HG02623 (cell line): ENCODE data around the gene PDE4B.

Experiments used
- ATAC-seq: cut with Tn5 transposase; IDR thresholded peaks from one replicate; pipeline ENCODE4 v1.9.1; 2021; ENCODE audit warnings: moderate library complexity; ENCODE audit not compliant: unreplicated experiment

Gene PDE4B

DNA sequence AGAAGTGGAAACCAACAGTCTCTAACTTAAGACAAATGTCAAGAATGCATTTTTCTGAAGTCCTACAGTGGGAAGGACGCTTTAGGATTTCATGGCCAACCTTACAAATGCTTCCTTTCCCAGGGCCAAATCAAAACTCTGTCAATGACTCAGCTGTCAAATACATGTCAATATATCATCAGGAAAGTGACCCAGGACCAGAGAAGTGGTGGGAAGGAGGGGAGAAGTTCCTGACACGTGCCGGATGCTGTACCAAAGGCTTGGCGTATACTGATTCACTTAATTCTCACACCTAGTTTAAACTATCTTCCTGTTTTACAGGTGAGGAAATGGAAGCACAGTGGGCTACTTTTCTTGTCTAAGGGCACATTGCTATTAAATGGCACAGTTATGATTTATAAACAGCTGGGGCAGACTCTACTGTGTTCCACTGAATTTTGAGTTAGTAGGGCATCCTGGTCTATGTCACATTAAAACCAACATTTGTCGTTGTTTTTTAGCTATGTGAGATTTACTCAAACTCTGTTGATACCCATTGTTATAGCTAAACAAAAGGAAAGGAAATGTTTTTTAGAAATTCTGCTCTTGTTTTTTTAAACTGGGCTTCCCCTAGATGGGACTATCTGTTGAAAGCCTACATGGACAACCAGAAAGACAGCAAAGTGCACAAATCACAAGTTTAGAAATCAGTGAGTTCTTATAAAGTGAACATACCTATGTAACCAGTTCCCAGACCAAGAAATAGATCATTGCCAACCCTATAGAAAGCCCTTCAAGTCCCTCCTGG, 533.1 kb downstream of the PDE4B start:
- ATAC-seq: no peak

DNA sequence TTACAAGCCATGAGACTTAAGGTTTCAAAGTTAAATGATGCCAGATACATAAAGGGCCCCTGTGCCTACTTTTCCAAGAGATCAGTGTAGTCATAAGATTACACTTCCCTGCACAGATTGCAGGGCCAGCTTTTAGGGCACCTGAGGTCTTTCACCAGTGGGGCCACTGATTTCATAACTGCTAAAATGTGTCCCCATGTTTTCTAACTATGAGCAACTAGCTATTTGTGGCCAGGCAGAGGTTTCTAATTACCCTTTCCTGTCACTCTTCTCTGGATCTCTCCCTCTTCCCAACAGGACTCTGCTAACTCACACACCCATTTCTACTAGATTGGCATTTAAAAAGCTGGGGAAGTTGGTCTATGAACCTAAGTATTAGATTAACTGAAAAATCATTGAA, 534.2 kb downstream of the PDE4B start:
- ATAC-seq: no peak

DNA sequence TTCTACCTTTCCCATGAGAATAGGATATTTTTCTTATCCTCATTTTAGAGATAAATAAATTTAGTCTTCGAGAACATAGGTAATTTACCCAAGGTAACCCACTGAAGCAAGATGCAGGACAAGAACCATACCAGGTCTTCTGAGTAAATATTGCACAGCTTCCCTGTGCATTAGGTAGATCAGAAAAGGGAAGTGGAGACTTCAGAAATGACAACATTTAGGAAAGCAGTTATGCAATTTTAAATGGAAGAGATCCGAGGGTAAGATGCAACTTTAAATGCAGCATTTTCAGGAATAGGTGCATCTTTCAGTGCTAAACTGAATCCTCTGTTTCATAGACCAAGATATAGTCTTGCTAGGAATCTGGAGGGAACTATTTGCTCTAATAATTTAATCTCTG, 534.9 kb downstream of the PDE4B start:
- peak; percentile 28 for ATAC-seq

DNA sequence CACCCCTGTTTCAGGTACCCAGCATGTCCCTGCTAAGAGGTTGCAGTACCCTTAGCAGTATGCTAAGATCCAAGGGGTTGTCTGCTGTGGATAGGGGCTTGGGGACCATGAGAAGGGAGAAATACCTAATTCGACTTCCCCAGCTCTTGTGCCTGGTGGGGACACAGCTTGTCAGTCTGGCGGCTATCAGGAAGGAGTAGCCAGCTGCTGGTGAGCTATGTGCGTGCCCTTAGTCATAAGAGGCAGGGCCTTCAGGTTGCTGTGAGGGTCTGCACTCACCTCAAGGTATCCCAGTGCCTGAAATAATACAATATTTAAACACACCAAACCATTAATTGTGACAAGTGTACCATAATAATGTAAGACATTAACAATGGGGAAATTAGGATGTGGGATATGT, 536.2 kb downstream of the PDE4B start:
- no peak for ATAC-seq

DNA sequence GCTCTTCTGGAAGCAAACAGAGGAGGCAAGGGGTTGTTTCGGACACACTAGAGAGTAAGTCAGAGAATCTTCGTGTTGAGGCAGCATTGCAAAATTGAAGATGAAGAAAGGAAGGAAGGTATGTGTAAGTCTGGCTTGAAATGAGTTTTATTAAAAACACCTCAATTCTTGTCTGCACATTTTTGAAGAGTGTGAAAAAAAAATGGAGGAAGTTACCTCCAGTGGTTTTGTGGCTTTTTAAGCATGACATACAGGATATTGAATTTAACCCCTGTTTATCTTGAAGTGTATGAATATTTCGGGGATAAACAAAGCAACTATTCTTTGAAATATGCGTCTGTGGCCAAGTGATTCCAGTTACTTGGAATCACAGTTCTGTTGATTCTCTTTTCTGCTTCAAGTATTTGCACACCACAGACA, 538.0 kb downstream of the PDE4B start:
- ATAC-seq: no peak

DNA sequence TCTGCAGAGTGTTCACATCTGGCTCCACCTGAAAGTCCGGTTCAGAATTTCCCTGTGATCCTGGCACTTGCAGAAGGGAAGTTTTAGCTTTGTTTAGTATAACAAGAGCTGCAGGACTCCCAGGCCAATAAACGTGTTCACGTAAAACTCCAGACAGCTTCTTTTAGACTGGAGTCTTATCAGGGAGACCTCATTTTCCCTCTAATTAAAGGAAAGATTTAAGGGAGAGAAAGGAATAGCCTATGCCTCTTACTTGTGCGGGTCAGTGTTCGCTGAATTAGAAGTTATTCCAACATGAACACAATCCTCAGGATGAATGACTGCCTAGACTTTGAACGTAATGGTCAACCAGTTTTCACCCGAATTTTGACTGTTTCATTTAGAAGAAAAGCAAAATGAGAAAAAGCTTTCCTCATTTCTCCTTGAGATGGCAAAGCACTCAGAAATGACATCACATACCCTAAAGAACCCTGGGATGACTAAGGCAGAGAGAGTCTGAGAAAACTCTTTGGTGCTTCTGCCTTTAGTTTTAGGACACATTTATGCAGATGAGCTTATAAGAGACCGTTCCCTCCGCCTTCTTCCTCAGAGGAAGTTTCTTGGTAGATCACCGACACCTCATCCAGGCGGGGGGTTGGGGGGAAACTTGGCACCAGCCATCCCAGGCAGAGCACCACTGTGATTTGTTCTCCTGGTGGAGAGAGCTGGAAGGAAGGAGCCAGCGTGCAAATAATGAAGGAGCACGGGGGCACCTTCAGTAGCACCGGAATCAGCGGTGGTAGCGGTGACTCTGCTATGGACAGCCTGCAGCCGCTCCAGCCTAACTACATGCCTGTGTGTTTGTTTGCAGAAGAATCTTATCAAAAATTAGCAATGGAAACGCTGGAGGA, 539.2 kb downstream of the PDE4B start:
- ATAC-seq: no peak

DNA sequence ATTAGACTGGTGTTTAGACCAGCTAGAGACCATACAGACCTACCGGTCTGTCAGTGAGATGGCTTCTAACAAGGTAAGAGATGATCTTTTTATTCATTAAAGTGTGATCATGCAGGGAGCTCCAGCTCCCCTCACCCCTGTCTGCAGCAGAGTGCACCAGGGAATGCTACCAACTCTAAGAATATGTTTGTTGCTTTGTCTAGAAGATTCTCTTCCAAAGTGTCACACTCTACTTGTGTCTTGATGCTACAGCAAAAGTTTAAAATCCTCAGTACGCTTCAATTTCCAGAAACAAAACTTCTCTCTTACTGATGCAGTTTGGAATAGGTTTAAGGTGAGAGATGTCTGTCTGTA, 539.8 kb downstream of the PDE4B start:
- no peak for ATAC-seq

DNA sequence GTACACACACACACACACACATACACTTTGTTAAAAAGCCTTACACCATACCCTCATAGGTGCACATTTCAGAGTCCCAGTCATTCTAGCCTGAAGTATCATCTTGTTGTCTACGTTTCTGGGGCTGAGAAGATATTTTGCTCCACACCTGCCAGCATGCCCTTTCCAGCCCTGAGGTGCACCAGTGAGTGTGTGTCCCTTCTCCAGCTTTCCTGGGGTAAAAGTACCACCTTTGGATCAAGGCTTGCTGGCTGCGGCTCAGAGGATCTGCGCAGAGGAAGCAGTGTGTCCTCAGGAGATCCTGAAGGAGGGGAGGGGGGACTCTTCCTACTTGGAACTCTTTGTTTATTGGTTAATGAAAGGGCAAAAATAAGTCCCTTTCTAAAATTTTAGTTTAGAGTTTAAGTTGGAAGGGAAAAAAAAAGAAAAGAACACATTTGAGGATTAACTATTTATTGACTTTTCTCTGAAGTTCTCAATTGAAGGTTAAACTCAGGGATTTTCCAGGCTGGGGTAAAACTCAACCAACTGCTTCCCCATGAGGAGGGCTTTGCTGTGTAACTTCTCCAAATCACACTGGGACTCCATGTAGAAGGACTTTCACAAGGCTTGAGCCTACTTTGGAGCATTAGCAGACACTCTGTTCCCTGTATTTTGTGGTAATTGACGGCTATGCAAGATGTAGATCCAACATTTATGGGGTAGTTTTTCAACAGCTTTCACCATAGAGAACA, 540.9 kb downstream of the PDE4B start:
- ATAC-seq: no peak

DNA sequence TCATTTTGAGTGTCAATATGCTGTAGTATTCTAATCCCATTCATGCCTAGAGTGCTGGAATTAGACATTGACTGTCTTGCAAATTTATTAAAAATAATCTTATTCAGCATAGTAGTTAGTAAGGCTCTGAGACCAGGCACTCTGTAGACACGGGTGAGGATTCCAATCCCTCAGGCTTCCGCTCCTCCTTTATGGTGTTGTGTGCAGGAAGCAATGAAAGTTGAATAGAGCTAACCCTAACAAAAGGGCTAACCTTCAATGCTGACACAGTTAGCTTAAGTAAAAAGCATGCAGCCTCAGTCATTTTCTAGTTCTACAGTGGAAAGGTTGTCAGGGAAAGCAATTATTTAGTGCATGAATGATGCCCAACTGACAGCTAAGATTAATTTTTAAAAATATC, 541.6 kb downstream of the PDE4B start:
- ATAC-seq: no peak

DNA sequence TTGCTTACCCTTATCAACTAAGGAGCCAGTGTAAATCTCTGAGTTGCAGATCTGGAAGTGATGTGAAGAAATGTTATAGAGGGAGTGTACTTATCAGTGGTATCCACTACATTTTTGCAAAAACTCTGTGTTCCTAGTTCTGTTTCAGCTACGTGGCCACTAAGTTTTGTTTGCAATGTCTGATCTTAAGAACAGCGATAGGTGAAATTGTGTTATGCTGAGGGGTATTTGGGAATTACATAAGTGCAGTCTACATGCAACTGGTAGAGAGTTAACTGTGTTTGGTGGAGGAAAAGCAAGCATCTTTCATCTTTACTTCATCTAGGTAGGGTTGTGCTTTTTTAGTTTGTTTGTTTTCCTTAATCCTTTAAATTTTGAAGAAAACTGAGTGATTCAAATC, 542.4 kb downstream of the PDE4B start:
- no peak for ATAC-seq

DNA sequence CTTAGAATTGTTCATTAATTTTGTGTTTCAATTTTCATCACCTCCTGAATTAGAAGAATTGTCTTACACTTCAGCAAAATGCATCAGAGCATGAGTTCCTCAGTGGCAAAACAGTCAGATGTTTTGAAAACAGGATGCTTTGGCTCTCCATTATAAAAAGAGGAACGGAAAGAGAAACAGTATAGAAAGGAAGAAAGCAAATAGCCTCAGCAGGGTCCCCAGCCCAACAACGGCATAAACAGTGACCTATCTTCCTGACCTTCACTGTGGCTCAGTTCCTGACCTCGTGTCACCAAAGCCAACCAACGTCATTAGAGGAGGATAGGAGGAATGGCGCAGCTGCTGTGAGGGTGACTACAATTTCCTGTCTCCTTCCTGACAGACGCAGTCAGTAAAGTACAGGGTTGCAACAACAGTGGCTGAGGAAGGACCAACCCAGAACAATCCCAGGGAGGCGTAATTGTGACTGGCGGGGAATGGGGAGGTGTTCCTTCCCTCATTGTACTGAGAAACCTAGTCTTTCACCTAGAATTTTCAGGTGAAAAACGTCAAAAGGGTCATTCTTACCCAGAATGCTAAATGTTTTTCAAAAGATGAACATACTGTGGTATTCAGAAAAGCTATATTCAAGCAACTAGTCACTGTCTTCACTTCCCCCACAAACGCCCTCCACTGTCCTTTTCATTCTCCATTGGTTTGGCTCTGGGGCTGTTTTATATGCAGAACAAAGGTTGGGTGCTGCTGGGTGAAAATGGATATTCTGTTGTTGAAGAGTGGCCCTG, 543.4 kb downstream of the PDE4B start:
- ATAC-seq: peak; percentile 79

DNA sequence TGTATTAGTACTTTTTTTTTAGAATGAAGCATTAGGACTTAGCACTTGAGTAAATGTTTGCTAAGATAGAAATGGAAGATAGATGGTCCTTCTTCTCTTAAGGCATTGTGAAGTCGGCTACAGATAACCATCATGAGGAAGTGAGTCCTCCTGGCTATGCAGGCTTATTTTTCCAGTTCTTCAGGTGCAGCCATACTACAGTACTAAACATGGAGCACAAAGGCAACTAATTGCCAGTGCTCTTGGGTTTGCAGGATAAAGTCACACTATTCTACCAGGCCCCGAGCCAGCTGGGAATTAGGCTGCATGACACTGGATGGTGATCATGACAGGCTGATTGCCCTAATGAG, 543.9 kb downstream of the PDE4B start:
- ATAC-seq: no peak

DNA sequence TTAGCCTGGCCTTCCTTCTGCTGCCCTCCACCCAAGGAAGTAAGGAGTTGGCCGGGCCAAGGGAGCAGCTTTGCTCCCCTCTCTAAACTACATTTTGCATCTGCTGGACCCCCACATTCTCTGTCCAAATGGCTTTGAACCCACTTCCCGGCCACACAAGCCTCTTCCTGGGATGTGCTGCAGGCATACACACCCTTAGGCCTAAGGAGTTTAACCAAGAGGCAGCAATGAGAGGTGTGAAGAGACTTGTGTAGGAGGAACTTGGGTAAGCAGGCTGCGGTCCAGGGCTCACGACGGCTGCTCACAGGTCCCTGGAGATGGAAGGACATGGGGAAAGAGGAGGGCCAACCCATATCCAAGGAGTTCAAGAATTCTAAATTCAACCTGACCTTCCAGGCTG, 544.6 kb downstream of the PDE4B start:
- ATAC-seq: no peak

DNA sequence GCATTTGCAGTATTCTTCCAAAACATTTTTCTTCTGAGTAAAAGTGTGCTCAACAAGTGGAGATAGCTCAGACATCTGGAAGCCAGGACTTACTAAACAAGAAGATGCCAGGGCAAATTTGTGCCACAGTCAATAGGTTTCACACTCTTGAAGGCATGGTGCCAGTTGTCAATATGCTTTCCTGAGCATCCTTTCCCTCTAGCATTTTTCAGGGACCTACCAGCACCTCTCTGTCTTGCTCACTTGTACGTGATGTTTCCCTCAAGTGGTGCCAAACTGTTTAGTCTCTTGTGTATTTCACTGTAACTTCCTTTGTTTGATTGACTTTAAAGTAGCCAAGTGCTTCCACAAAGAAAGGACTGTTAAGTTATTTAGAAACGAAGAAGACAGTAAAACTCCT, 547.2 kb downstream of the PDE4B start:
- ATAC-seq: no peak

DNA sequence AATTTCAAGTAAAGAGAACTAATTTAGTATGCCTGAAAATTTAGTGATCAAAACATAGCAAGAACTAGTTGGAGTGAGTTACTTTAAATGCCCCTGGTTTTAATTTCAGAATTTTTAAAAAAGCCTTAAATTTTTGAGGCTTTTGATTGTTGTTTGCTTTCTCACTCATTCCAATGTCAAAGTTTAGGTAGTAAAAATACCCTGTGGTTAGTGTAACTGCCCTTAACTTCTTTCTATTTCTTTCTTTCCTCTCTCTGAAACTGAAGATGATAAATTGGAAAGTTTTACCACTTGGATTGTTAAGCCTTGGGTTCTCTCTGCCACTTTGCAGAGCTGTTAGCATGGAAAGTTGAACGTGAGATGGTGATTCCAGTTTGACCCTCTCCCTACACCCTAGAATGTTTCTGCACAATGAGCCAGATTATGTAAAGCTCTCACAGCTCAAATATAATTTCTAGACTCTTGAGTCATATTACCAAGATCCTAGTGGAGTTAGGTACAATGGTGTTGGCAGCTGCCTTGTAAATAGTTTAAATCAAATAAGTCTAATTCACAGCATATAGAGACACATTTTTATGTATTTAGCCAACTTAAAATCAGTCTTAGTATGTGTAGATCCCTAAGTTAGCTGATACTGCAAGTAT, 548.9 kb downstream of the PDE4B start:
- ATAC-seq: no peak

DNA sequence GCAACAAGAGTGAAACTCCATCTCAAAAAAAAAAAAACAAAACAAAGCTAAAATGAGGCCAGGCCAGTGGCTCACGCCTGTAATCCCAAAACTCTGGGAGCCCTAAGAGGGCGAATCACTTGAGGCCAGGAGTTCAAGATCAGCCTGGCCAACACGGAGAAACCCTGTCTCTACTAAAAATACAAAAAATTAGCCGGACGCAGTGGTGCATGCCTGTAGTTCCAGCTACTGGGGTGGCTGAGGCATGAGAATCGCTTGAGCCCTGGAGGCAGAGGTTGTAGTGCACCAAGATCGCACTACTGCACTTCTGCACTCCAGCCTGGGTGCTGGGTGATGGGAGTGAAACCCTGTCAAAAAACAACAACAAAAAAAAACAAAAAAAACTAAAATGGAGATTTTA, 550.0 kb downstream of the PDE4B start:
- ATAC-seq: no peak

DNA sequence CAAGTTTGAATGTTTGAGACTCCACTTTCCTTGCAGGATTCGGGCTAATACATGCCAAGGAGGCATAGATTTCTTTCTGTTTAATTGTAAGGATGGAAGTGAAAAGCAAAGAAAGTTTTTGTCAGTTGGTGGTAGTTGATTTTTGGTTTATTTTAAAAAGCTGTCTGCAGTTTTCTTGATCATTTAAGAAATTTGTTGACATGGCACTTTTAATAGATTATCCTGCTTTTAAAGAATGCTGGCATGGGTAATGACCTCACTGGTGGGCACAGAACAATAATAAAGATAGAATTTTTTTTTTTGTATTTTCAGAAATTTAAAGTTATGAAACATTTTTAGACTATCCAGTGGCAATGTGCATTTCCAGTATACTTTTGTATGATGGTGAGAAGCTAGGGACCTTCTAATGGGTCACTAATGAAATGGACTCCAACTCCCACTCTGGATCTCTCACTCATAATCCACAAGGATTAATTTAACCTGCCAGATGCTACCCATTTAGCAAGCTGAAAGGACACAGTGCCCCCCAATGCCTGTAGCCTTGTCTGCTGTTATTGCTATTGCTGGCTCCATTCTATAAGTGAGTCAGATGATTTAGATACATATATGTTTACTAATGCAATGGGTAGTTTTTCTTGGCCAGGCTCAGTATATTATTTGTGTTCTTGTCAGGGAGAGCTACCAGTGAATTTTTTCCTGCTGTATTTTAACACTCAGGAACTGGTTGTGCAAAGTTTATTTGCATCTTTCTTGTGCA, 551.1 kb downstream of the PDE4B start:
- no peak for ATAC-seq

DNA sequence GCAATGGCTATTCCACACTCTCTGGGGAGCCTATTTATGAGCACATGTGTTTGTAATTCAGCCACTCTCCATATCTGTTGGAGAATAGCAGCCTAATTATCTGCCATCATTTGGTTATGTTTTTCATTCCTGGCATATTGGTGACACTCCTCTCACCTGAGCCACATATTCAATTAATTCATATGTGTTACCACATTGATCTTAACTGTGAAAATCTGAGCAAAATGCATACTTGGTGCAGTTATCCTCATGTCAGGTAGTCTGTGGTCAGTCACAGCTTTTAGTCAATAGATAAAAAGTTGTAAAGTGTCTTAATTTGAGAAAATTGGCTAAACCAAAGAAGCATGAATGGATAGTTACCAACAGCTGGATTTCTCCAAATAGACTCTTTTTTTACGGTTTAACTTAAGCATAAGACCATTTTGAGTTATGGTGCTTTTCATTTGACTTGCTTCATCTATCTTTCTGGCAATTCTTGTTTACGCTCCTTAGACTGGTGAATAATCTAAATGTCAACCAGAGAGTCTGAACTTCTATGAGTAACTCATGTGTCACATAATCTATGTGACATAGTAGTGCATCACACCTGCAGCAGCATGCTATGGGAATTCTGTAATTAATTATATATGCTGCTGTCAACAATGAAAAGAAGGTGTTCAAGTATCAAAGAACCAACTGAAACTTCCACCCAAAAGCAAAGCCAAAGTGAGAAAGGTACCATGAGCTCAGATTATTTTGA, 553.5 kb downstream of the PDE4B start:
- ATAC-seq: no peak

DNA sequence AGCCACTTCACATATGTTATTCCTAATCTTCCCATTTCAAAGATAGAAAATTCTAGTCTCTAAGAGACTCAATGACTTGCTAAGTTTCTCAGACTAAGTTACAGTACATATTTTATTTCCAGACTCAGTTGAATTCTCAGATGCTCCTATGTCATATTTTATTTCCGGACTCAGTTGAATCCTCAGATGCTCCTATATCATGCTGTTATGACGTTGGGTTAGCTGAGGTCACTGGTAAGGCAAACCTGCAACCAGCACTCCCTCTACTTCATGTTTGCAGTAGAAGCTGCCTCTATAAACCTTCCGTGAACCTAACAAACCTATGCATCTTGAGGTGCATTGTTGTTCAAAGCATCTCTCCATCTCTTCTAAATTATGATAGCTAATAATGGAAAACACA, 554.2 kb downstream of the PDE4B start:
- no peak for ATAC-seq
